Measurements from ENCODE around the gene SEMA4B. TPM values are rescaled to one million over a fixed set of nuclear protein-coding genes. Genes with fewer than 3 reads are reported as not detected.

SEMA4B gene
- total RNA-seq, 4 donors from 2014 or later: 115 to 193 (median 134) TPM

DNA sequence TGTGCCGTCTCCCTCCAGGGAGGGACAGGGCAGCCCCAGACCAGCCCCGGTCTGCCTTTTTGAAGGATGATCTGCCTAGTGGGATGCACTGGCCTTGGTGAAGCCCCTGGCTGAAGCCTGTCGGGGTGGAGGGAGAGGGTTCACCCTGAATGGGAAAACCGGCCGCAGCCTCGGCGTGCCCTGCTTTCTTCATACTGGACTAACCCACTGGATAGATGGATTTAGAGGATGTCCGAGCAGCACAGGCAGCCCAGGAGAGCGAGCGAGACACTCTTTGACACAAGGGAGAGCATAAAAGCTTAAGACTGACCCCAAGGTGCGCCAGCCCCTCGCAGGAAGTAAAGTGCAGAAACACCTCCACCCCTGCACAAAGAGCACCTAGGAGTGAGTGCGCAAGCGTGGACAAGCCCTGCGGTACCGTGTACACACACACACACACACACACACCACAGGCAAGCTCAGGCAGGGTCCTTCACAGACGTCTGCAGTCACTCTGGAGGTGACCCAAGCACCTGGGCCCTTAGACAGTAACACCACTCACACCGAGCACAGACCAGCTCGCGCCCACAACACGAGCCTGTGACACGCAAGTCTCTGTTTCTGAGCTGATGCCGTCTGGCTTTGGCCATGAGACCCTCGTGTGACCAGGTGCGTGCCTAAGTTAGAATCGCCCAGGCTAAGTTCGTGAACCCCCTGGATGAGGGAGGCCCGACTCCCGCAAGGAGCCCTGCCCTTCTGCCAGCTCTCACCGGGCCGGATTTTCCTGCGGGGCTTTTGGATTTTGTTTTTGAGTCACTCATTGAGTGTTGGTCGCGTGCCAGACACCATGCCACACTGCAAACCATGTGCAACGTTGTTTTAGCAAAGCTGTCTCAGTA lies 11.3 kb downstream of the SEMA4B start:
- WGBS, 2 donors (ENCODE audit: low coverage in 1 of 2): 53 to 65% methylated on average over 13 to 33 of the region's 35 CpGs
- Histone ChIP-seq H3K4me1 (peaks cover 32 to 62% (median 42%) of the 10 kb centered on the region in 4 donors), H3K36me3 (peaks cover 0 to 4% (median 0%) of the 10 kb centered on the region in 4 donors), H3K27ac (peak overlapping the region; percentile 82 to 90 (median 87)), H3K4me3 (no peak overlapping the region), H3K27me3 (no peaks in the 10 kb centered on the region), H3K9me3 (no peaks in the 10 kb centered on the region)
- DNase-seq: peak; percentile 34
- intact Hi-C loops (cut with DNase I; ENCODE audit: low total_unique reads) (no loop called here), in situ Hi-C loops (cut with MboI; ENCODE audit: low pct_ligation_motif_present in 1 of 4, low pct_unique_long_range_greater_than_20kb in 1 of 4, low sequenced_read_pairs in 3 of 4) (loop anchor here in 1 of 4 donors (10.0 kb wide), 1 partner anchor 48 kb away; no protein-coding TSS in a partner anchor)
- TF ChIP-seq POLR2AphosphoS5 (IDR thresholded peaks at IDR 0.05): no peak

DNA sequence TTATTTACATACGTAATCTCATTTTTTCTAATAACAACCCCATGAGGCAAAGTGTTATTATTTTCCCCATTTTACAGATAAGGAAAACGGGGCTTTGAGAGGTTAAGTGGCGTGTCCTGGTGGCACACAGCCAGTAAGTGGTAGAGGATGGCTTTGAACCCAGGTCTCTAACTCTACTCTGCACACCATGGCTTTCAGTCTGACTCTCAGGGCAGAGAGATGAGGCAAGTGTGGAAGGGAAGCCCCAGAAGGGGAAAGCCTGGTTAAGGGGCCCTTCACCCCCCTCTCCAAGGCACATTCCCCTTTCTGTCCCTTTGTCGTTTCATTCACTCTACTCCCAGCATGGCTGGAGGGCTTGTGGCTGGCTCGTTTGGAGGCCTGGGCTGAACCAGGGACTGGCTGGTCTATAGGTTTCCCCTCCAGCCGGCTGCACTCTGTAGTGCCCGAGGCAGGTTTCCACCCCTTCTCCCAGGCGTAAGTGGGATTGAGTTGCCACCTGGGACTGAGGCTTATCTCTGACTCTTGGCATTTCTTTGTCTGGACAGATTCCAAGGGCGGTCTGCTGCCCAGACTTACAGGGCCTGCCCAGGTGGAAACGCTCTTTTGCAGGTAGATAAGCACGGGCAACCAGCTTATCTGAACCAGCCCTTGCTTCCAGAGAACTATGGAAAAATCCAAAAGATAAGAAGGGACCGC lies 12.1 kb downstream of the SEMA4B start:
- H3K9me3 ChIP-seq: no peaks in the 10 kb centered on the region
- in situ Hi-C loops (cut with MboI; ENCODE audit: low pct_ligation_motif_present in 1 of 4, low pct_unique_long_range_greater_than_20kb in 1 of 4, low sequenced_read_pairs in 3 of 4) (loop anchor here in 1 of 4 donors (10.0 kb wide), 1 partner anchor 48 kb away; no protein-coding TSS in a partner anchor), intact Hi-C loops (cut with DNase I; ENCODE audit: low total_unique reads) (no loop called here)
- TF ChIP-seq POLR2A (IDR thresholded peaks at IDR 0.05) (no peak), POLR2AphosphoS5 (IDR thresholded peaks at IDR 0.05) (peak in 1 of 3 donors; percentile 19), EP300 (IDR thresholded peaks at IDR 0.05; ENCODE audit: low read depth) (no peak)
- TF ChIP-seq, protein P1, sequence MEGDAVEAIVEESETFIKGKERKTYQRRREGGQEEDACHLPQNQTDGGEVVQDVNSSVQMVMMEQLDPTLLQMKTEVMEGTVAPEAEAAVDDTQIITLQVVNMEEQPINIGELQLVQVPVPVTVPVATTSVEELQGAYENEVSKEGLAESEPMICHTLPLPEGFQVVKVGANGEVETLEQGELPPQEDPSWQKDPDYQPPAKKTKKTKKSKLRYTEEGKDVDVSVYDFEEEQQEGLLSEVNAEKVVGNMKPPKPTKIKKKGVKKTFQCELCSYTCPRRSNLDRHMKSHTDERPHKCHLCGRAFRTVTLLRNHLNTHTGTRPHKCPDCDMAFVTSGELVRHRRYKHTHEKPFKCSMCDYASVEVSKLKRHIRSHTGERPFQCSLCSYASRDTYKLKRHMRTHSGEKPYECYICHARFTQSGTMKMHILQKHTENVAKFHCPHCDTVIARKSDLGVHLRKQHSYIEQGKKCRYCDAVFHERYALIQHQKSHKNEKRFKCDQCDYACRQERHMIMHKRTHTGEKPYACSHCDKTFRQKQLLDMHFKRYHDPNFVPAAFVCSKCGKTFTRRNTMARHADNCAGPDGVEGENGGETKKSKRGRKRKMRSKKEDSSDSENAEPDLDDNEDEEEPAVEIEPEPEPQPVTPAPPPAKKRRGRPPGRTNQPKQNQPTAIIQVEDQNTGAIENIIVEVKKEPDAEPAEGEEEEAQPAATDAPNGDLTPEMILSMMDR (IDR thresholded peaks at IDR 0.05): no peak
- no peak overlapping the region for H3K4me3 ChIP-seq
- H3K27ac ChIP-seq: peak overlapping the region; percentile 82 to 90 (median 87)
- peaks cover 32 to 62% (median 42%) of the 10 kb centered on the region in 4 donors for H3K4me1 ChIP-seq
- peaks cover 0 to 7% (median 0%) of the 10 kb centered on the region in 4 donors for H3K36me3 ChIP-seq
- DNase-seq: peak; percentile 72
- no peaks in the 10 kb centered on the region for H3K27me3 ChIP-seq
- WGBS, 2 donors (ENCODE audit: low coverage in 1 of 2): 40 to 62% methylated on average over 3 to 12 of the region's 12 CpGs

DNA sequence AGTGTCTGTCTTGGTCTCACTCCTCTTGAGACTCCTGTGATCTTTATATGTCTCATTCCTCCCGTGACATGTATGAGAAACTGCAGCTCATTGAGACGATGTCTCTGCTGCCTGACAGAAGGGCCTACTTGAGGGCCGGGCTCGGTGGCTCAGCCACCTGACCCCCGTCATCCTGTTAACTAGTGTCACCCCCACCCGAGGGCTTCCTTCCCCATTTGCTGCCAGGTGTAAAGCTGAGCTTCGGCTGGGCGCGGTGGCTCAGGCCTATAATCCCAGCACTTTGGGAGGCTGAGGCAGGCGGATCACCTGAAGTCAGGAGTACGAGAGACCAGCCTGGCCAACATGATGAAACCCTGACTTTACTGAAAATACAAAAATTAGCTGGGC lies 12.7 kb downstream of the SEMA4B start:
- peaks cover 0 to 7% (median 0%) of the 10 kb centered on the region in 4 donors for H3K36me3 ChIP-seq
- TF ChIP-seq, protein P1 (IDR thresholded peaks at IDR 0.05): no peak
- TF ChIP-seq POLR2A (IDR thresholded peaks at IDR 0.05) (no peak), POLR2AphosphoS5 (IDR thresholded peaks at IDR 0.05) (peak in 1 of 3 donors; percentile 2)
- H3K27me3 ChIP-seq: no peaks in the 10 kb centered on the region
- intact Hi-C loops (cut with DNase I; ENCODE audit: low total_unique reads): no loop called here
- no peaks in the 10 kb centered on the region for H3K9me3 ChIP-seq
- no peak overlapping the region for H3K4me3 ChIP-seq
- 47% methylated on average over 11 of the region's 11 CpGs; no CpG with 5 or more reads in 1 of the 2 donors for WGBS, 2 donors (ENCODE audit: low coverage in 1 of 2)
- peaks cover 32 to 62% (median 42%) of the 10 kb centered on the region in 4 donors for H3K4me1 ChIP-seq
- in situ Hi-C loops (cut with MboI; ENCODE audit: low pct_ligation_motif_present in 1 of 4, low pct_unique_long_range_greater_than_20kb in 1 of 4, low sequenced_read_pairs in 3 of 4): loop anchor here in 1 of 4 donors (10.0 kb wide), 1 partner anchor 49 kb away; no protein-coding TSS in a partner anchor
- peak overlapping the region; percentile 82 to 90 (median 87) for H3K27ac ChIP-seq
- no peak for DNase-seq

DNA sequence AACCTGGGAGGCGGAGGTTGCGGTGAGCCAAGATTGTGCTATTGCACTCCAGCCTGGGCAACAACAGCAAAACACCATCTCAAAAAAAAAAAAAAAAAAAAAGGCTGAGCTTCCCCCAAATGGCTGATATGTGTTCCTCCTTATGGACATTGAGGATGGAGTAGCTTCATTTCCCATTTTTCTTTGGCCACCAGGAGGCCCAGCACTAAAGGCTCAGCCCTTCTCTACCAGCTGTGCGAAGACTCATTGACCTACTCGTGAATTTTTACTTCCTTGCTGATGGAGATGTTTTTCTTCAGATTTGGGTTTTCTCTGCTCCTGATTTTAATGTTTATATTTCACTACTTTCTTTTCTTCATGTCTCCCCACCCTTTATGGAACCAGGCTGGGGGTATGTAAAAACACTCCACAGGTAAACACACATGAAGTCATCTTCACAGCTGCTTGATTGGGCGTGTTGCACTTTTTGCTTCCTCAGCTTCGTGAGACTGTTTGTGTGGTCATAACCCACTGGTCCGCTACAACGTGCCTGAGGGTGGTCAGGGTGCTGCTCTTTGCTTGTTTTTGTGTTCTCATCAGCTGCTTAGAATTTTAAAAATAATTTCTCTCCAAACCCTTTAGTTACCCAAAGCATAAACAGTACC lies 13.5 kb downstream of the SEMA4B start:
- WGBS, 2 donors (ENCODE audit: low coverage in 1 of 2): 51 to 52% methylated on average over 3 to 8 of the region's 8 CpGs
- intact Hi-C loops (cut with DNase I; ENCODE audit: low total_unique reads) (no loop called here), in situ Hi-C loops (cut with MboI; ENCODE audit: low pct_ligation_motif_present in 1 of 4, low pct_unique_long_range_greater_than_20kb in 1 of 4, low sequenced_read_pairs in 3 of 4) (loop anchor here in 1 of 4 donors (10.0 kb wide), 1 partner anchor 50 kb away; no protein-coding TSS in a partner anchor)
- H3K4me1 ChIP-seq: peaks cover 32 to 66% (median 42%) of the 10 kb centered on the region in 4 donors
- peak overlapping the region; percentile 82 to 90 (median 87) for H3K27ac ChIP-seq
- no peaks in the 10 kb centered on the region for H3K9me3 ChIP-seq
- no peak for DNase-seq
- no peaks in the 10 kb centered on the region for H3K27me3 ChIP-seq
- peaks cover 0 to 7% (median 0%) of the 10 kb centered on the region in 4 donors for H3K36me3 ChIP-seq
- TF ChIP-seq POLR2A (IDR thresholded peaks at IDR 0.05): no peak
- TF ChIP-seq, protein P1 (IDR thresholded peaks at IDR 0.05): peak in 4 of 5 experiments; percentile 25 to 54 (median 40)
- no peak overlapping the region for H3K4me3 ChIP-seq

Measured in transverse colon (tissue), 4 donors.